ENCODE measurements around the gene GATA3.

Gene GATA3

GRCh38 chr10:8114741-8115617, 60.5 kb downstream of the GATA3 start:
- H3K4me1 ChIP-seq (ENCODE audit: control insufficient read depth in 1 of 2, insufficient read depth in 2 of 2, low read length in 2 of 2): no peaks in the 10 kb centered on the region
- no peak overlapping the region for H3K27ac ChIP-seq (ENCODE audit: low read length)
- H3K4me3 ChIP-seq (ENCODE audit: low read depth in 1 of 2, low read length in 2 of 2): no peak overlapping the region
- H3K27me3 ChIP-seq (ENCODE audit: low read depth, low read length): no peaks in the 10 kb centered on the region
- no peaks in the 10 kb centered on the region for H3K36me3 ChIP-seq (ENCODE audit: control insufficient read depth in 1 of 2, insufficient read depth in 2 of 2, low read length in 2 of 2)
- no peaks in the 10 kb centered on the region for H3K9me3 ChIP-seq (ENCODE audit: control insufficient read depth in 1 of 2, low read length in 2 of 2)

- Histone ChIP-seq H3K9me3 (ENCODE audit: control insufficient read depth in 1 of 2, low read length in 2 of 2) (no peaks in the 10 kb centered on the region), H3K4me3 (ENCODE audit: low read depth in 1 of 2, low read length in 2 of 2) (no peak overlapping the region), H3K4me1 (ENCODE audit: control insufficient read depth in 1 of 2, insufficient read depth in 2 of 2, low read length in 2 of 2) (no peaks in the 10 kb centered on the region), H3K27me3 (ENCODE audit: low read depth, low read length) (no peaks in the 10 kb centered on the region), H3K27ac (ENCODE audit: low read length) (no peak overlapping the region), H3K36me3 (ENCODE audit: control insufficient read depth in 1 of 2, insufficient read depth in 2 of 2, low read length in 2 of 2) (no peaks in the 10 kb centered on the region)
These were observed 61.1 kb downstream of the GATA3 start for GRCh38 chr10:8115618-8115980.

- H3K27me3 ChIP-seq (ENCODE audit: low read depth, low read length): no peaks in the 10 kb centered on the region
- H3K4me1 ChIP-seq (ENCODE audit: control insufficient read depth in 1 of 2, insufficient read depth in 2 of 2, low read length in 2 of 2): no peaks in the 10 kb centered on the region
- H3K27ac ChIP-seq (ENCODE audit: low read length): no peak overlapping the region
- H3K36me3 ChIP-seq (ENCODE audit: control insufficient read depth in 1 of 2, insufficient read depth in 2 of 2, low read length in 2 of 2): no peaks in the 10 kb centered on the region
- no peak overlapping the region for H3K4me3 ChIP-seq (ENCODE audit: low read depth in 1 of 2, low read length in 2 of 2)
- no peaks in the 10 kb centered on the region for H3K9me3 ChIP-seq (ENCODE audit: control insufficient read depth in 1 of 2, low read length in 2 of 2)
These were observed 62.0 kb downstream of the GATA3 start for GRCh38 chr10:8116474-8116873.

- Histone ChIP-seq H3K36me3 (ENCODE audit: control insufficient read depth in 1 of 2, insufficient read depth in 2 of 2, low read length in 2 of 2) (no peaks in the 10 kb centered on the region), H3K27me3 (ENCODE audit: low read depth, low read length) (no peaks in the 10 kb centered on the region), H3K4me3 (ENCODE audit: low read depth in 1 of 2, low read length in 2 of 2) (no peak overlapping the region), H3K4me1 (ENCODE audit: control insufficient read depth in 1 of 2, insufficient read depth in 2 of 2, low read length in 2 of 2) (no peaks in the 10 kb centered on the region), H3K9me3 (ENCODE audit: control insufficient read depth in 1 of 2, low read length in 2 of 2) (no peaks in the 10 kb centered on the region), H3K27ac (ENCODE audit: low read length) (no peak overlapping the region)
These were observed 62.5 kb downstream of the GATA3 start for GRCh38 chr10:8116926-8117493.

- H3K36me3 ChIP-seq (ENCODE audit: control insufficient read depth in 1 of 2, insufficient read depth in 2 of 2, low read length in 2 of 2): no peaks in the 10 kb centered on the region
- no peaks in the 10 kb centered on the region for H3K27me3 ChIP-seq (ENCODE audit: low read depth, low read length)
- H3K9me3 ChIP-seq (ENCODE audit: control insufficient read depth in 1 of 2, low read length in 2 of 2): no peaks in the 10 kb centered on the region
- H3K27ac ChIP-seq (ENCODE audit: low read length): no peak overlapping the region
- H3K4me3 ChIP-seq (ENCODE audit: low read depth in 1 of 2, low read length in 2 of 2): no peak overlapping the region
- no peaks in the 10 kb centered on the region for H3K4me1 ChIP-seq (ENCODE audit: control insufficient read depth in 1 of 2, insufficient read depth in 2 of 2, low read length in 2 of 2)
These were observed 66.9 kb downstream of the GATA3 start for GRCh38 chr10:8121201-8121890.

GRCh38 chr10:8122611-8123369, 68.3 kb downstream of the GATA3 start:
- H3K4me1 ChIP-seq (ENCODE audit: control insufficient read depth in 1 of 2, insufficient read depth in 2 of 2, low read length in 2 of 2): no peaks in the 10 kb centered on the region
- H3K36me3 ChIP-seq (ENCODE audit: control insufficient read depth in 1 of 2, insufficient read depth in 2 of 2, low read length in 2 of 2): no peaks in the 10 kb centered on the region
- H3K27me3 ChIP-seq (ENCODE audit: low read depth, low read length): no peaks in the 10 kb centered on the region
- no peak overlapping the region for H3K4me3 ChIP-seq (ENCODE audit: low read depth in 1 of 2, low read length in 2 of 2)
- no peak overlapping the region for H3K27ac ChIP-seq (ENCODE audit: low read length)
- no peaks in the 10 kb centered on the region for H3K9me3 ChIP-seq (ENCODE audit: control insufficient read depth in 1 of 2, low read length in 2 of 2)

GRCh38 chr10:8124436-8124835, 69.9 kb downstream of the GATA3 start:
- no peak overlapping the region for H3K27ac ChIP-seq (ENCODE audit: low read length)
- H3K4me3 ChIP-seq (ENCODE audit: low read depth in 1 of 2, low read length in 2 of 2): no peak overlapping the region
- H3K27me3 ChIP-seq (ENCODE audit: low read depth, low read length): no peaks in the 10 kb centered on the region
- no peaks in the 10 kb centered on the region for H3K36me3 ChIP-seq (ENCODE audit: control insufficient read depth in 1 of 2, insufficient read depth in 2 of 2, low read length in 2 of 2)
- H3K4me1 ChIP-seq (ENCODE audit: control insufficient read depth in 1 of 2, insufficient read depth in 2 of 2, low read length in 2 of 2): no peaks in the 10 kb centered on the region
- no peaks in the 10 kb centered on the region for H3K9me3 ChIP-seq (ENCODE audit: control insufficient read depth in 1 of 2, low read length in 2 of 2)

All from muscle layer of duodenum (tissue), 2 donors.